B cell (primary cell): ENCODE measurements around the gene TRA2B.
"Not testable (repeated sequence)": the region's sequence is repeated elsewhere in the genome, so short reads cannot be mapped to it uniquely, and the experiment has no call there.

Experiments
- EZH2 ChIP-seq: IDR thresholded peaks from 2 replicates; pipeline ENCODE4 v1.6.1; 2012; ENCODE audit warnings: borderline replicate concordance, low read depth, mild to moderate bottlenecking, moderate library complexity, low read length; ENCODE audit not compliant: insufficient read depth, poor library complexity, severe bottlenecking
- TF ChIP-seq, protein P1 (sequence below): fragments of 200-600 bp; IDR thresholded peaks from one replicate; pipeline ENCODE4 v1.8.0; 2022; ENCODE audit warnings: antibody characterized with exemption, mild to moderate bottlenecking

DNA sequence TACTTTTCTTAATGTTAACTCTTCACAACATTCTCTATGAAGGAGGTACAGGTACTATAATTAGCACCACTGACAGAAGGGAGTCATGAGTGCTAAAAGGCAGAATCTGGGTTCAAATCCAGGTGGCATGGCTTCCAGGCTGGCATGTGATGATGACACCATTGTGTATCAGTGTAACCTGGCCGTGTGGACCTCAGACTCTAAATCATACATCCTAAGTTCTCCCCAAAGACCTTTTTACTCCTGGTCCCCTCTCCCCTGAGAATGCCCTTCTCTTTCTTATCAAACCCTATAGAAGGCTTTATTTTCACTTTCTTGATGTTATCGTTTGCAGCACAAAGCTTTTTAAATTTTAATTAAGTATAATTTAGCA is 26.8 kb downstream of the TRA2B start:
- not testable (repeated sequence) for TF ChIP-seq EZH2
- TF ChIP-seq, protein P1, sequence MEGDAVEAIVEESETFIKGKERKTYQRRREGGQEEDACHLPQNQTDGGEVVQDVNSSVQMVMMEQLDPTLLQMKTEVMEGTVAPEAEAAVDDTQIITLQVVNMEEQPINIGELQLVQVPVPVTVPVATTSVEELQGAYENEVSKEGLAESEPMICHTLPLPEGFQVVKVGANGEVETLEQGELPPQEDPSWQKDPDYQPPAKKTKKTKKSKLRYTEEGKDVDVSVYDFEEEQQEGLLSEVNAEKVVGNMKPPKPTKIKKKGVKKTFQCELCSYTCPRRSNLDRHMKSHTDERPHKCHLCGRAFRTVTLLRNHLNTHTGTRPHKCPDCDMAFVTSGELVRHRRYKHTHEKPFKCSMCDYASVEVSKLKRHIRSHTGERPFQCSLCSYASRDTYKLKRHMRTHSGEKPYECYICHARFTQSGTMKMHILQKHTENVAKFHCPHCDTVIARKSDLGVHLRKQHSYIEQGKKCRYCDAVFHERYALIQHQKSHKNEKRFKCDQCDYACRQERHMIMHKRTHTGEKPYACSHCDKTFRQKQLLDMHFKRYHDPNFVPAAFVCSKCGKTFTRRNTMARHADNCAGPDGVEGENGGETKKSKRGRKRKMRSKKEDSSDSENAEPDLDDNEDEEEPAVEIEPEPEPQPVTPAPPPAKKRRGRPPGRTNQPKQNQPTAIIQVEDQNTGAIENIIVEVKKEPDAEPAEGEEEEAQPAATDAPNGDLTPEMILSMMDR, result not testable (repeated sequence)
